Omental fat pad (tissue), 4 donors: ENCODE measurements around the gene DCAF12. TPM values are rescaled to one million over a fixed set of nuclear protein-coding genes. Genes with fewer than 3 reads are reported as not detected.

Experiments
- ATAC-seq: fragments of 150-250 bp; one replicate; pipeline ENCODE4 v1.9.1; 2016; ENCODE audit warnings: mild to moderate bottlenecking, moderate library complexity; ENCODE audit not compliant: low FRiP score
- DNase-seq: peaks from one replicate; pipeline ENCODE4 v3.0.0-alpha.2; 2019; ENCODE audit warnings: low spot score
- CTCF ChIP-seq, 3 donors: fragments of 450-650 bp; IDR thresholded peaks; one replicate each; pipeline ENCODE4 v1.5.1; 2016 to 2017; ENCODE audit warnings: antibody characterized with exemption in 3 of 3, mild to moderate bottlenecking in 3 of 3, moderate library complexity in 2 of 3
- total RNA-seq, 4 donors: library from RNA; depleted of rRNA; stranded (reverse); fragments of >200 nt; gene quantifications; one replicate each; pipeline ENCODE4 v1.1.0, GENCODE V29; 2016

Gene DCAF12
- total RNA-seq, 4 donors from 2014 or later = 25.3 to 33.4 (median 29.3) TPM

- no peak for TF ChIP-seq CTCF (IDR thresholded peaks at IDR 0.05)
- DNase-seq = no peak
- no peak for ATAC-seq
Measured at GRCh38 chr9:34158362-34158869, 31.9 kb upstream of the DCAF12 start.

GRCh38 chr9:34157898-34158297 lies 31.4 kb upstream of the DCAF12 start:
- no peak for ATAC-seq
- TF ChIP-seq CTCF (IDR thresholded peaks at IDR 0.05) = no peak
- no peak for DNase-seq

- no peak for DNase-seq
- no peak for ATAC-seq
- no peak for TF ChIP-seq CTCF (IDR thresholded peaks at IDR 0.05)
Measured at GRCh38 chr9:34157318-34157717, 30.8 kb upstream of the DCAF12 start.

GRCh38 chr9:34154057-34154456 lies 27.6 kb upstream of the DCAF12 start:
- ATAC-seq (no peak), DNase-seq (no peak)
- no peak for TF ChIP-seq CTCF (IDR thresholded peaks at IDR 0.05)

- ATAC-seq (no peak), DNase-seq (no peak)
- no peak for TF ChIP-seq CTCF (IDR thresholded peaks at IDR 0.05)
Measured at GRCh38 chr9:34151398-34151797, 24.9 kb upstream of the DCAF12 start.

GRCh38 chr9:34145165-34145564 lies 18.7 kb upstream of the DCAF12 start:
- ATAC-seq (no peak), DNase-seq (no peak)
- TF ChIP-seq CTCF (IDR thresholded peaks at IDR 0.05) = no peak

- ATAC-seq (no peak), DNase-seq (no peak)
- no peak for TF ChIP-seq CTCF (IDR thresholded peaks at IDR 0.05)
Measured at GRCh38 chr9:34143116-34143515, 16.6 kb upstream of the DCAF12 start.
